HG02798 (cell line): Measurements from ENCODE around the gene PLCB2.

Source experiments
- ATAC-seq: cut with Tn5 transposase; IDR thresholded peaks from one replicate; pipeline ENCODE4 v1.9.1; 2021; ENCODE audit warnings: mild to moderate bottlenecking; ENCODE audit not compliant: unreplicated experiment, poor library complexity

PLCB2 gene

GRCh38 chr15:40289140-40289775 lies 18.5 kb downstream of the PLCB2 start:
- ATAC-seq = no peak

- ATAC-seq = no peak
Observed at GRCh38 chr15:40287968-40288367, 19.8 kb downstream of the PLCB2 start.

DNA sequence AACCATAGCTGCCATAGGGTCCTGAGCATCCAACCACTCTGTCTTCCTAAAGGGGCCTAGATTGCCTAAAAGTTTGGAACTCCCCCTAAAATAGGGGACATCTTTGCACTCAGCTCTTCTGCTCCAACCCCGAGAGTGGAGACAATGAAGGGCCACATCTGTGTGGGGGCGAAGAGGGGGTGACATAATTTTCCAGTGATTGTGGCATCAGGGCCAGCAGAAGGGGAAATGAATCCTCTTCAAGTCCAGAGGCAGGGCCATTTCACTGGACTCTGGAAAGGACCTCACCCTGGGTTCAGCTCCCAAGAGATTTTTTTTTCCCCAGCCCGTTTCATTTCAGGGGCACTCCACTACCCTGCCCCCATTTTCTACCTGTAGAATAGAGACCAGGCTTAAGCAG lies 20.2 kb downstream of the PLCB2 start:
- ATAC-seq = no peak

- no peak for ATAC-seq
Observed at GRCh38 chr15:40286794-40287193, 20.9 kb downstream of the PLCB2 start.

DNA sequence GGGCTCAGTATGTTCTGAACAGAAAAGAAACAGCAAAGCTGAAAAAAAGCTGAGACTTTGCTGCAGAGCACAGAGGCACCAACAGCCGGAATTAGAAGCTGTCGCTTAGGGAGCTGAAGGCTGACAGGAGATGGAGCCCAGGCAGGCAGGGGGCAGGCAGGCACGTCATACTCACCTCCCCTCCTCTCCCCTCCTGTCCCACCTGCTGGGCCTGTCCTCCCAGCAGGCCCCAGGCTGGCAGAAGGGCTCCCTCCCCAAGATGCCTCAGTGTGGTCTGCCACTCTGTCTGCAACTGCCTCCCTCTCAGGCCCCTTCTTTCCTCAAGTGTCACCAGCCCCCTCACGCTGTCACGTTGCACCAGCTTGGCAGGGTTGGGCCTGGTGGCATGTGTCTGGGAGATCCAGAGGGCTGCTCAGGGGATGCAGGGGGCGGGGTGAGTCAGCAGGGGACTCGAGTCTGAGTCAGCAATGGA lies 21.6 kb downstream of the PLCB2 start:
- no peak for ATAC-seq

DNA sequence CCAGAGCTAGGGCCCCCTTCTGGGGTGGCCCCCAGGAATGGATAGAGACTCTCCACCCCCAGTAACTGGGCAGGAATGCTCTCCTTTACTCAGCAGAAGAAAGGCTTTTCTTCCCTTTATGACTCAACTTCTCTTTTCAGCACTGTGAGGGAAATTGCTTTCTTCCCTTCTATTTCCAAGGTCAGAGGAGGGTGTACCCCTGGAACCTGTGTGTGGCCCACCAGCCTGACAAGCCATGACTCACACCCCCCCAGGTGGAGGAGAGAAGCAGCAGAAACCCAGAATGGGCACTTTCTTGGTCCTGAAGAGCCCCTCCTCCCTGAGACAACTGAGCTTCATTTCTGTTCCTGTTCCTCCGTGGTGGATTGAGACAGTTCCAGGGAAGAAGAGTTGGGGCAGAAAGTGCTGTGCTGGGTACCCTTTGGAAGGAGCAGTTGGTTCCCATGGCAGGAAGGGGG lies 22.2 kb downstream of the PLCB2 start:
- ATAC-seq = no peak

DNA sequence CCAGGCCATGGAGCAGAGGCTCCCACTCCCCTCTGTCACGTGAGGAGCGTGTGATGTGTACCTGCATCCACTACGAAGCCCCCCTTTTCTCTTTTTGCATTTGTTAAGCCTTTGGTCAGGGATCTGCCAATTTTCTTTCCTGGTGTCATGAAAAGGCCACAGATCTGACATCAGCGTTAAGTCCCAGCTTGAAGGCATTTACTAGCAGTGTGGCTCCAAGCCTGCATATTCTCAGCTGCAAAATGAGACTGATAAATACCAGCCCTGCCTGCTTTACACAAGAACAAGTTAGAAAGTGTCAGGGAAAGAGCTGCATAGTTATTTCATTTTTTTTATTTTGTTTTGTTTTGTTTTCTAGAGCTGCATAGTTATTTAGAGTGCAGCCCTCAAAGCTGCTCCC lies 22.6 kb downstream of the PLCB2 start:
- ATAC-seq = no peak

GRCh38 chr15:40283615-40284300 lies 24.0 kb downstream of the PLCB2 start:
- ATAC-seq = no peak

GRCh38 chr15:40282869-40283614 lies 24.7 kb downstream of the PLCB2 start, which contains the start of gene ANKRD63:
ANKRD63 (minus strand) TSS chr15:40283064; CDS start chr15:40282586, 478 bp downstream.
- no peak for ATAC-seq

GRCh38 chr15:40282147-40282868 lies 25.4 kb downstream of the PLCB2 start:
- ATAC-seq = no peak

GRCh38 chr15:40281801-40282146 lies 26.0 kb downstream of the PLCB2 start:
- no peak for ATAC-seq

DNA sequence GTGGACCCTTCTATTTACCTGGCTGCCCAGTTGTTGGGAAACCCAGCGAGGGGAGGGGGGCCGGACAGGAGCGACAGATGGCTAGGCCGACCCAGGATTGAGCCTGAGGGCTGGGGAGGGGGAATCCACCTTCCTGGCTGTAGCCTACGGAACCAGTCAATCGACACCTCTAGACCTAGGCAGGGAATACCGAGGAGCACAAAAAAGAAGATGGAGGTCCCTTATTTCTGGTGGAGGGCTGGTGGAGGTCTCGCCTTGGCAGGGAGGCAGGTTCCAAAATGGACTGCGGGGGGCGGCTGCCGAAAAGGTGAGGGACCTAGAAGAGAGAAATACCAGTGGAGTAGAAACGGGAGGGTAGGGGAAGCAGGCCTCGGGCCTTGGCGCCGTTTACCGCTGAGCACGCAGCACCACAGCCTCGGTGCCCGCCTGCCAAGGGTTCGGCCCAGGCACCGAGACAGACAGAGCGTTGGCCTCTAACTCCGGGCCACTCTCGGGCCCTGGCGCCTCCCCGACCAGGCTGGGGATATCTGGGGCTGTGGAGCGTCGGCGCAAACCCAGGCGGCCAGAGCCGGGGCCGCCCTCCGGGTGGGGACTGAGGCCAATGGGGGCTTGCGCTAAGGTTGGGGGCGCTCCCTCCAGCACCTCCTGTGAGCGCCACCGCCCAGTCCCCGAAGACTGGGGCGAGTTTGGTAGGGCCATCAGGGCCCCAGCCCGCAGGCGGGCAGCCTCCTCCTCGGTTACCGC lies 26.5 kb downstream of the PLCB2 start:
- ATAC-seq = no peak

DNA sequence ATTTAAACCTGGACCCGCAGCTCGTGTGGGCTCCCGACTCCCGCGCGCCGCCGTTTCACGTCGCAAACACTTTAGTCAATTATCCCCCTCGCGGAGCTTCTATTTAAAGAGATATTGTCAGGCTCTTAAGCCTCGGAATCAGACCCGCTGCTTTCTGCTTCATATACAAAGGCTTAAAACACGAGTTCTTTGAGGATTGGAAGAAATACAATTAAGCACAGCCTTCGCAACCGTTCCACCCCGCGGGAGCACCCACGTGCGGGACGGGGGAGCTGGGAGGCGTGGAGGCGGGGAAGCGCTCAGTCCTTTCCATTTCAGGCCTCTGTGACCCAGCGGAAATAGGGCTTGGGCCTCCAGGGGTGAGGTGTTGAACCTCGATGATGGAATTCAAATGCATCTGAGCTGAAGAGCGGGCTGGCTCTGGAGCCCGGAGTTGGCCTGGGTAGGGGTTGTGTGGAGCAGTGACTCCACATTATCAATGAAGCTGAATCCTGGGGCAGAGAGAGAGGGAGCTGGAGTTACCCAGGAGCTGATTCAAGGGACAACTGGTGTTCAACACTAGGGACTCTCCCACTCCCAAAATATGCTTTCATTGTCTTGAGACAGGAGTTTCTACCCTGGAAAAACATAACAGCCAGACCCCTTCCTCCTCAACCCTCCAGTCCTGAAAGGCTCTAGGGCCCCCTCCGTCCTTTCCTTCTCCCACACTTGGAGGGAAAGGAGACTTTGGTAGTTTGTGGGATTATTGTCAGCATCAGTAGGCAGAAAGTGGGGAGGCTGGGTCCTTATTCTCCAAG lies 27.3 kb downstream of the PLCB2 start:
- no peak for ATAC-seq

GRCh38 chr15:40279437-40280141 lies 28.1 kb downstream of the PLCB2 start:
- peak; percentile 35 for ATAC-seq

DNA sequence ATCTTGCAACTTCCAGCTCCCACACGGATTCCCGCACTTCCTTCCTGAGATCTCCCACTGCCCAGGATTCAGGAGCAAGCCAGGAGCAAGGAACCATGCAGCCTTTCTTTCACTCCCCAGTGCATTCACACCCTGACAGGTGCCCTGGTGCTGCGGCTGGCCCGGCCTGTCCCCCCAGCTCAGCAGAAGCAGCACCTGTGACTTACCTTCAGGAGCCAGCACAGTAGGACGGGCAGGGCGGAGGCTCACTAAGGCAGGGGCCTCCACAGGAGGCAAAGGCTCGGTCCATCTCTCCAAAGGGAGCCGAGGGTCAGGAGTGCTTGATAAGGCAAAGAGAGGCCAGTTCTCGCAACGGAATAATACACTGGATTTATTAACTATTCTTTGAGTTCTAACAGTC lies 29.7 kb downstream of the PLCB2 start:
- ATAC-seq = no peak

DNA sequence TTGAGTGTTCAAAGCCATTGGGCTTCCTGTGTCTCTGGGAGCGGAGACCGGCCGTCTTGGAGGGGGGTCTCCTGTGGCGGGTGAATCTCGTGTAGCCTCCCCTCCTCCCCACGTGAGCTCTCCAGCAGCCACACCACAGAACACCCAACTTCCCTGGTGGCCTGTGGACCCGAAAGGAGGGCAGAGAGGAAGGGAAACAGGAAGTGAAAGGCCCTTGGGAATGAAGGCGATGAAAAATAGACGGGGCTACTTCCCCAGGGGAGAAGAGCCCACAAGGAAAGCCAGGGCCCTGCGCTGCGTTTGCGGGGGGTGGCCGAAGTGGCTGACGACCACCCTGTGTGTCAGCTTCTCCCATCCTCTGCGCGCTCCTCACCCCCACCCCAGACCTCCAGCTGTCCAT lies 30.3 kb downstream of the PLCB2 start:
- ATAC-seq = no peak

DNA sequence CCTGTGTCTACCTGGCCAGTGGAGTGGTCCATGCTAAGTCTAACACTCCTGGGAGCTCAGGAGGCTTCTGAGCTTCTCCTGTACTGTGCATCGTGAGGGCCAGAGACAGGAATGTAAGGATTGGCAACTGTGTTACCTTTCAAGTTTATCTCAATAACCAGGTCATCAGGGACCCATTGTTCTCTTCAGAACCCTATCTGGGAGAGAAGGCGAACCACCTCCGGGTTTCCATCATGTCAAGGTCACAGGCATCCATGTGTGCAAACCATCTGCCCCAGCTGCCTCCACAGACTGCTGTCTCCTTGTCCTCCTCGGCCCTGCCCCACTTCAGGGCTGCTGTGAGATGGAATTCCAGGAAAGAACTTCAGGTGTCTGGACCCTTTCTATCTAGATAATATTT lies 30.8 kb downstream of the PLCB2 start:
- no peak for ATAC-seq

- no peak for ATAC-seq
Observed at GRCh38 chr15:40275954-40276353, 31.8 kb downstream of the PLCB2 start.

- ATAC-seq = no peak
Observed at GRCh38 chr15:40275523-40275922, 32.2 kb downstream of the PLCB2 start.
